PC-9 (cell line): ENCODE measurements around the gene TMEM52. TPM values are rescaled to one million over a fixed set of nuclear protein-coding genes. Genes with fewer than 3 reads are reported as not detected.

Source experiments
- BruUV-seq: library from RNA; stranded (reverse); fragments of 400-500 nt; replicated peaks from 2 replicates; lab custom pipeline; 2021; lab: Mats Ljungman, UMichigan
- CTCF ChIA-PET: fragments of 300-600 bp; sonication (Branson Sonifier 250); formaldehyde crosslinking; loops from one replicate; lab custom pipeline; 2022; ENCODE audit warnings: antibody characterized with exemption; lab: Charles Lee
- POLR2A ChIA-PET: fragments of 300-600 bp; sonication (Branson Sonifier 250); formaldehyde crosslinking; loops from one replicate; lab custom pipeline; 2022; ENCODE audit warnings: antibody characterized with exemption; ENCODE audit not compliant: unreplicated experiment; lab: Charles Lee
- DNase-seq, 2 experiments: peaks; one replicate each; pipeline versions ENCODE4 v3.0.0 to v3.0.0-alpha.2; 2015 to 2022; ENCODE audit warnings: mixed read lengths in 1 of 2
- H2AFZ ChIP-seq: fragments of 200-600 bp; sonication (generic); 2 replicates; pipeline ENCODE4 v1.8.1; 2017; ENCODE audit warnings: antibody characterized with exemption
- H3F3A ChIP-seq: fragments of 200-600 bp; sonication (generic); 2 replicates; pipeline ENCODE4 v1.8.1; 2017; ENCODE audit warnings: antibody characterized with exemption, mild to moderate bottlenecking, low read depth; ENCODE audit not compliant: insufficient read depth
- H3K27ac ChIP-seq: fragments of 200-600 bp; sonication (generic); 2 replicates; pipeline ENCODE4 v1.6.1; 2016; ENCODE audit warnings: mixed run types
- H3K27me3 ChIP-seq: fragments of 200-600 bp; sonication (generic); 2 replicates; pipeline ENCODE4 v1.6.1; 2016; ENCODE audit warnings: low read depth, mixed run types; ENCODE audit not compliant: insufficient read depth
- H3K36me3 ChIP-seq: fragments of 200-600 bp; sonication (generic); 2 replicates; pipeline ENCODE4 v1.6.1; 2016; ENCODE audit warnings: low read depth, mixed run types
- H3K4me1 ChIP-seq: fragments of 200-600 bp; sonication (generic); replicated peaks from 2 replicates; pipeline ENCODE4 v1.6.1; 2016; ENCODE audit warnings: mixed run types; ENCODE audit not compliant: insufficient read depth
- H3K4me2 ChIP-seq: fragments of 200-600 bp; sonication (generic); 2 replicates; pipeline ENCODE4 v1.6.1; 2017; ENCODE audit warnings: mixed run types
- H3K4me3 ChIP-seq: fragments of 200-600 bp; sonication (generic); 2 replicates; pipeline ENCODE4 v1.6.1; 2016; ENCODE audit warnings: mixed run types
- H3K79me2 ChIP-seq: fragments of 200-600 bp; sonication (generic); 2 replicates; pipeline ENCODE4 v1.6.1; 2017; ENCODE audit warnings: low read depth, mixed run types
- H3K9me2 ChIP-seq: fragments of 200-600 bp; sonication (generic); 2 replicates; pipeline ENCODE4 v1.8.1; 2017; ENCODE audit warnings: mild to moderate bottlenecking; ENCODE audit not compliant: insufficient read depth
- H3K9me3 ChIP-seq: fragments of 200-600 bp; sonication (generic); 2 replicates; pipeline ENCODE4 v1.8.1; 2016; ENCODE audit warnings: low read depth; ENCODE audit not compliant: insufficient read depth
- H4K20me1 ChIP-seq: fragments of 200-600 bp; sonication (generic); 2 replicates; pipeline ENCODE4 v1.8.1; 2017; ENCODE audit not compliant: insufficient read depth
- EZH2 ChIP-seq: fragments of 200-600 bp; sonication (generic); IDR thresholded peaks from 2 replicates; pipeline ENCODE4 v1.8.0; 2017; ENCODE audit warnings: antibody characterized with exemption, low read depth
- intact Hi-C: fragments of 100-400 bp; cut with micrococcal nuclease; formaldehyde crosslinking; loops from one replicate; pipeline ENCODE4 v1.10.0; 2022; ENCODE audit not compliant: unreplicated experiment
- total RNA-seq: library from RNA; stranded (reverse); gene quantifications from 2 replicates; pipeline ENCODE4 v1.2.3, GENCODE V29; 2021
- TF ChIP-seq, protein P1 (sequence below): fragments of 200-600 bp; sonication (generic); conservative IDR thresholded peaks from 2 replicates; pipeline ENCODE4 v1.6.1; 2017; ENCODE audit warnings: mixed run types, antibody characterized with exemption, mild to moderate bottlenecking, moderate library complexity

The TMEM52 gene
- total RNA-seq, 1 experiment from 2014 or later, result 7.4 TPM

DNA sequence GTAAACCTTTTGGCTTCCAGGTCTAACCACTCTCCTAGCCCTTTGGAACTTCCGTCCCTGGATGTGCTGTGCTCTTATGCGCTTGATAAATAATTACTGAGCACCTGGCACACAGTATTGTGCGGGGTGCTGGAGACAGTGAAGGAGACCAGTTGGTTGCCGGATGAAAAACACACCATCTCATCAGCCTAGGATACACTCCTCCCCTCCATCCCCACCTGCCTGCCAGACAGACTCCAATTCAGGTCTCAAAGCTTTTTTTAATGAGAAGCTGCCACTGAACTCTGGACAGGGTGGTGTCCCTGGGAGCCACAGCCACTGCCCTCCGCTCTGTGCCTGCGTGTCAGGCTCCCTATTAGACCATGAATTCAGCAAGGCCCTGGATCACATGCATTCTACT, 37.4 kb downstream of the TMEM52 start:
- peaks cover 96% of the 10 kb centered on the region for H4K20me1 ChIP-seq

GRCh38 chr1:1880617-1881312, 38.3 kb downstream of the TMEM52 start:
- TF ChIP-seq, protein P1, sequence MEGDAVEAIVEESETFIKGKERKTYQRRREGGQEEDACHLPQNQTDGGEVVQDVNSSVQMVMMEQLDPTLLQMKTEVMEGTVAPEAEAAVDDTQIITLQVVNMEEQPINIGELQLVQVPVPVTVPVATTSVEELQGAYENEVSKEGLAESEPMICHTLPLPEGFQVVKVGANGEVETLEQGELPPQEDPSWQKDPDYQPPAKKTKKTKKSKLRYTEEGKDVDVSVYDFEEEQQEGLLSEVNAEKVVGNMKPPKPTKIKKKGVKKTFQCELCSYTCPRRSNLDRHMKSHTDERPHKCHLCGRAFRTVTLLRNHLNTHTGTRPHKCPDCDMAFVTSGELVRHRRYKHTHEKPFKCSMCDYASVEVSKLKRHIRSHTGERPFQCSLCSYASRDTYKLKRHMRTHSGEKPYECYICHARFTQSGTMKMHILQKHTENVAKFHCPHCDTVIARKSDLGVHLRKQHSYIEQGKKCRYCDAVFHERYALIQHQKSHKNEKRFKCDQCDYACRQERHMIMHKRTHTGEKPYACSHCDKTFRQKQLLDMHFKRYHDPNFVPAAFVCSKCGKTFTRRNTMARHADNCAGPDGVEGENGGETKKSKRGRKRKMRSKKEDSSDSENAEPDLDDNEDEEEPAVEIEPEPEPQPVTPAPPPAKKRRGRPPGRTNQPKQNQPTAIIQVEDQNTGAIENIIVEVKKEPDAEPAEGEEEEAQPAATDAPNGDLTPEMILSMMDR, result no peak
- TF ChIP-seq EZH2, result no peak
- BruUV-seq, result no TSS peak
- H3K36me3 ChIP-seq, result 0 out of 2 replicates have a peak, but pooled peaks cover under 1% of the 10 kb centered on the region
- H3K27ac ChIP-seq, result no peak overlapping the region
- no peak overlapping the region for H3K4me2 ChIP-seq
- H4K20me1 ChIP-seq, result peaks cover 94% of the 10 kb centered on the region
- 0 out of 2 replicates have a peak, but pooled peaks cover 3% of the 10 kb centered on the region for H3K4me1 ChIP-seq
- no peaks in the 10 kb centered on the region for H3K9me2 ChIP-seq
- H3K79me2 ChIP-seq, result peaks cover 97% of the 10 kb centered on the region
- no peak overlapping the region for H3K4me3 ChIP-seq
- no peaks in the 10 kb centered on the region for H3K27me3 ChIP-seq
- H3F3A ChIP-seq, result peaks cover 4% of the 10 kb centered on the region; the same call in 1 of the 2 replicates
- ChIA-PET POLR2A (no interaction called here), CTCF (interaction anchor here (0.5 to 0.6 kb wide), 2 partner anchors 12 to 22 kb away, joined by 10 to 33 read pairs; no protein-coding TSS in a partner anchor)
- H2AFZ ChIP-seq, result no peak overlapping the region
- DNase-seq, result no peak
- intact Hi-C loops, result no loop called here
- no peaks in the 10 kb centered on the region for H3K9me3 ChIP-seq

More for the DNA sequence above, 37.4 kb downstream of the TMEM52 start:
- CTCF ChIA-PET, result no interaction called here
- Histone ChIP-seq H3K79me2 (peaks cover 97% of the 10 kb centered on the region), H3K9me3 (no peaks in the 10 kb centered on the region), H2AFZ (no peak overlapping the region), H3F3A (peaks cover 7% of the 10 kb centered on the region; the same call in 1 of the 2 replicates), H3K4me1 (0 out of 2 replicates have a peak, but pooled peaks cover 3% of the 10 kb centered on the region), H3K36me3 (no peaks in the 10 kb centered on the region), H3K27ac (no peak overlapping the region), H3K4me3 (no peak overlapping the region), H3K9me2 (no peaks in the 10 kb centered on the region), H3K27me3 (no peaks in the 10 kb centered on the region), H3K4me2 (no peak overlapping the region)
- DNase-seq, result no peak
- POLR2A ChIA-PET, result no interaction called here
- intact Hi-C loops, result no loop called here
- BruUV-seq, result no TSS peak
- TF ChIP-seq, protein P1, result no peak
- TF ChIP-seq EZH2, result no peak

DNA sequence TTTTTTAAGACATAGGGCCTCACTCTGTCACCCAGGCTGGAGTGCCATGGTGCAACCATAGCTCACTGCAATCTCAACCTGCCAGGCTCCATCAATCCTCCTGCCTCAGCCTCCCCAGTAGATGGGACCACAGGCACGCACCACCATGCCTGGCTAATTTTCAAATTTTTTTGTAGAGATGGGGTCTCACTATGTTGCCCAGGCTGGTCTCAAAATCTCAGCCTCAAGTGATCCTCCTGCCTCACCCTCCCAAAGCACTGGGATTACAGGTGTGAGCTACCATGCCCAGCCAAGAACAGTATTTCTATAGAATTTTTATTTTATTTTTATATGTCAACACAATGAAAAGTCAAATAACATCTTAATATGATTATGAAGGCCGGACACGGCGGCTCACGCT, 39.1 kb downstream of the TMEM52 start:
- Histone ChIP-seq H3K36me3 (0 out of 2 replicates have a peak, but pooled peaks cover 5% of the 10 kb centered on the region), H3F3A (peaks cover 4% of the 10 kb centered on the region; the same call in 1 of the 2 replicates), H3K4me1 (0 out of 2 replicates have a peak, but pooled peaks cover 3% of the 10 kb centered on the region), H3K9me3 (no peaks in the 10 kb centered on the region), H2AFZ (no peak overlapping the region), H4K20me1 (peaks cover 94% of the 10 kb centered on the region), H3K27me3 (no peaks in the 10 kb centered on the region), H3K27ac (no peak overlapping the region), H3K9me2 (no peaks in the 10 kb centered on the region), H3K79me2 (peaks cover 97% of the 10 kb centered on the region), H3K4me2 (no peak overlapping the region), H3K4me3 (no peak overlapping the region)
- TF ChIP-seq EZH2, result no peak
- TF ChIP-seq, protein P1, result no peak
- intact Hi-C loops, result no loop called here
- no TSS peak for BruUV-seq
- ChIA-PET POLR2A (no interaction called here), CTCF (interaction anchor here (0.5 kb wide), 1 partner anchor 21 kb away, joined by 10 read pairs; no protein-coding TSS in a partner anchor)
- no peak for DNase-seq
